HG02852 (cell line): ENCODE data around the gene ZFHX2.
"Not testable (repeated sequence)": the region's sequence is repeated elsewhere in the genome, so short reads cannot be mapped to it uniquely, and the experiment has no call there.

Experiments used
- ATAC-seq: cut with Tn5 transposase; IDR thresholded peaks from one replicate; pipeline ENCODE4 v1.9.1; 2021; ENCODE audit warnings: mild to moderate bottlenecking, moderate library complexity; ENCODE audit not compliant: unreplicated experiment

ZFHX2 gene

GRCh38 chr14:23551266-23552028 lies at the start of gene ZFHX2:
ZFHX2 (minus strand) TSS chr14:23551765; CDS start chr14:23535325, 16,440 bp downstream.
- ATAC-seq: peak; percentile 51

GRCh38 chr14:23600806-23601205 lies 49.2 kb upstream of the ZFHX2 start:
- no peak for ATAC-seq

GRCh38 chr14:23600322-23600707 lies 48.8 kb upstream of the ZFHX2 start:
- ATAC-seq: no peak

GRCh38 chr14:23594191-23594590 lies 42.6 kb upstream of the ZFHX2 start:
- ATAC-seq: not testable (repeated sequence)

GRCh38 chr14:23590198-23590597 lies 38.6 kb upstream of the ZFHX2 start:
- no peak for ATAC-seq

GRCh38 chr14:23589606-23590005 lies 38.0 kb upstream of the ZFHX2 start:
- no peak for ATAC-seq

GRCh38 chr14:23588884-23589598 lies 37.5 kb upstream of the ZFHX2 start:
- peak; percentile 97 for ATAC-seq

GRCh38 chr14:23584527-23585203 lies 33.1 kb upstream of the ZFHX2 start:
- ATAC-seq: not testable (repeated sequence)

GRCh38 chr14:23583761-23584526 lies 32.4 kb upstream of the ZFHX2 start:
- not testable (repeated sequence) for ATAC-seq

- no peak for ATAC-seq
These were observed 31.6 kb upstream of the ZFHX2 start for GRCh38 chr14:23582906-23583760.

- no peak for ATAC-seq
These were observed 29.4 kb upstream of the ZFHX2 start for GRCh38 chr14:23580948-23581281.

GRCh38 chr14:23580152-23580926 lies 28.8 kb upstream of the ZFHX2 start:
- no peak for ATAC-seq

- no peak for ATAC-seq
These were observed 28.2 kb upstream of the ZFHX2 start for GRCh38 chr14:23579739-23580138.

GRCh38 chr14:23579311-23579630 lies 27.7 kb upstream of the ZFHX2 start:
- ATAC-seq: no peak

GRCh38 chr14:23578560-23579310 lies 27.2 kb upstream of the ZFHX2 start, which contains the start of gene JPH4:
JPH4 (minus strand) TSS chr14:23578790; CDS start chr14:23577453, 1,337 bp downstream.
- ATAC-seq: no peak

GRCh38 chr14:23577710-23578392 lies 26.3 kb upstream of the ZFHX2 start:
- ATAC-seq: no peak

GRCh38 chr14:23577004-23577681 lies 25.6 kb upstream of the ZFHX2 start:
- ATAC-seq: no peak
